Activated B cell treated with CpG ODN at 0.5 μM for 24 hours (primary cell): ENCODE measurements around the gene BDP1. TPM values are rescaled to one million over a fixed set of nuclear protein-coding genes. Genes with fewer than 3 reads are reported as not detected.

Source experiments
- ATAC-seq: fragments of 200-7000 bp; cut with Tn5 transposase; one replicate; pipeline ENCODE4 v1.10.0; 2021; ENCODE audit warnings: low read depth, mild to moderate bottlenecking, moderate library complexity
- CTCF ChIA-PET: fragments of 350-600 bp; sonication (Branson Sonifier 250); formaldehyde crosslinking; loops from one replicate; lab custom pipeline; 2021; ENCODE audit warnings: antibody characterized with exemption; lab: Charles Lee
- POLR2A ChIA-PET: fragments of 350-600 bp; sonication (Branson Sonifier 250); formaldehyde crosslinking; loops from one replicate; lab custom pipeline; 2021; ENCODE audit warnings: antibody characterized with exemption; lab: Charles Lee
- DNase-seq: peaks from one replicate; pipeline ENCODE4 v3.0.0; 2022
- H3K27ac Mint-ChIP-seq: one replicate; pipeline ENCODE4 v1.8.0; 2020; ENCODE audit warnings: mixed read lengths
- H3K27me3 Mint-ChIP-seq: one replicate; pipeline ENCODE4 v1.8.0; 2021; ENCODE audit warnings: mixed read lengths
- H3K36me3 Mint-ChIP-seq: one replicate; pipeline ENCODE4 v1.8.0; 2021; ENCODE audit warnings: low read depth, mixed read lengths
- H3K4me1 Mint-ChIP-seq: one replicate; pipeline ENCODE4 v1.8.0; 2021; ENCODE audit warnings: mixed read lengths
- H3K4me3 Mint-ChIP-seq: one replicate; pipeline ENCODE4 v1.8.0; 2020; ENCODE audit warnings: mild to moderate bottlenecking, mixed read lengths
- H3K9me3 Mint-ChIP-seq: one replicate; pipeline ENCODE4 v1.8.0; 2020; ENCODE audit warnings: mixed read lengths
- CTCF ChIP-seq: fragments of 200-600 bp; IDR thresholded peaks from one replicate; pipeline ENCODE4 v1.8.0; 2022; ENCODE audit warnings: antibody characterized with exemption, mild to moderate bottlenecking
- intact Hi-C: fragments of 100-400 bp; cut with micrococcal nuclease; formaldehyde crosslinking; loops from one replicate; pipeline ENCODE4 v1.15.1; 2024
- total RNA-seq: library from RNA; stranded (reverse); gene quantifications from 2 replicates; pipeline ENCODE4 v1.2.3, GENCODE V29; 2022

The BDP1 gene
- total RNA-seq, 1 donor from 2014 or later = 50.4 TPM

- Mint-ChIP-seq H3K4me3 (peak overlapping the region; percentile 97), H3K27me3 (no peaks in the 10 kb centered on the region), H3K4me1 (peaks cover 43% of the 10 kb centered on the region), H3K36me3 (peaks cover 14% of the 10 kb centered on the region), H3K27ac (peak overlapping the region; percentile 99), H3K9me3 (no peaks in the 10 kb centered on the region)
- DNase-seq = no peak
- peak; percentile 2 for ATAC-seq
- POLR2A ChIA-PET = interaction anchor here (1.0 to 2.7 kb wide), 8 partner anchors 10 to 132 kb away, joined by 3 to 17 read pairs (median 4); partner anchors contain the start of gene BDP1
- intact Hi-C loops = loop anchor here (1.0 to 10.0 kb wide), 5 partner anchors 13 to 1977 kb away; partner anchors contain the start of genes ANKRA2, TNPO1 and UTP15
- no peak for TF ChIP-seq CTCF
- CTCF ChIA-PET = interaction anchor here (1.1 kb wide), 1 partner anchor 10 kb away, joined by 3 read pairs; no protein-coding TSS in a partner anchor
Measured at GRCh38 chr5:71587766-71588532, 132.5 kb downstream of the BDP1 start.

- no peak for DNase-seq
- TF ChIP-seq CTCF = no peak
- ATAC-seq = no peak
- peaks cover 14% of the 10 kb centered on the region for H3K36me3 Mint-ChIP-seq
- H3K27me3 Mint-ChIP-seq = no peaks in the 10 kb centered on the region
- ChIA-PET CTCF (interaction anchor here (1.1 kb wide), 1 partner anchor 10 kb away, joined by 3 read pairs; no protein-coding TSS in a partner anchor), POLR2A (interaction anchor here (2.0 to 2.7 kb wide), 2 partner anchors 13 to 33 kb away, joined by 5 to 17 read pairs; no protein-coding TSS in a partner anchor)
- H3K9me3 Mint-ChIP-seq = no peaks in the 10 kb centered on the region
- peak overlapping the region; percentile 10 for H3K27ac Mint-ChIP-seq
- intact Hi-C loops = loop anchor here (10.0 kb wide), 2 partner anchors 1226 to 1976 kb away; partner anchors contain the start of genes ANKRA2, TNPO1 and UTP15
- H3K4me3 Mint-ChIP-seq = peak overlapping the region; percentile 97
- H3K4me1 Mint-ChIP-seq = peaks cover 43% of the 10 kb centered on the region
Measured at GRCh38 chr5:71588533-71588885, 133.1 kb downstream of the BDP1 start.

GRCh38 chr5:71589903-71590302, 134.5 kb downstream of the BDP1 start:
- ChIA-PET POLR2A (no interaction called here), CTCF (interaction anchor here (1.2 kb wide), 1 partner anchor 12 kb away, joined by 3 read pairs; no protein-coding TSS in a partner anchor)
- no peaks in the 10 kb centered on the region for H3K27me3 Mint-ChIP-seq
- H3K27ac Mint-ChIP-seq = no peak overlapping the region
- ATAC-seq = no peak
- DNase-seq = no peak
- H3K9me3 Mint-ChIP-seq = no peaks in the 10 kb centered on the region
- intact Hi-C loops = loop anchor here (10.0 kb wide), 2 partner anchors 1225 to 1975 kb away; partner anchors contain the start of genes ANKRA2, TNPO1 and UTP15
- TF ChIP-seq CTCF = no peak
- H3K4me1 Mint-ChIP-seq = peaks cover 43% of the 10 kb centered on the region
- H3K36me3 Mint-ChIP-seq = peaks cover 25% of the 10 kb centered on the region
- H3K4me3 Mint-ChIP-seq = no peak overlapping the region

- Mint-ChIP-seq H3K9me3 (no peaks in the 10 kb centered on the region), H3K36me3 (peaks cover 34% of the 10 kb centered on the region), H3K4me3 (no peak overlapping the region), H3K27me3 (no peaks in the 10 kb centered on the region), H3K4me1 (peaks cover 43% of the 10 kb centered on the region), H3K27ac (no peak overlapping the region)
- DNase-seq (no peak), ATAC-seq (no peak)
- ChIA-PET POLR2A (no interaction called here), CTCF (no interaction called here)
- intact Hi-C loops = no loop called here
- TF ChIP-seq CTCF = no peak
Measured at GRCh38 chr5:71591100-71591499, 135.6 kb downstream of the BDP1 start.

- no peaks in the 10 kb centered on the region for H3K9me3 Mint-ChIP-seq
- ChIA-PET CTCF (no interaction called here), POLR2A (no interaction called here)
- H3K4me3 Mint-ChIP-seq = no peak overlapping the region
- H3K27me3 Mint-ChIP-seq = no peaks in the 10 kb centered on the region
- intact Hi-C loops = no loop called here
- no peak overlapping the region for H3K27ac Mint-ChIP-seq
- H3K4me1 Mint-ChIP-seq = peaks cover 2% of the 10 kb centered on the region
- no peak for TF ChIP-seq CTCF
- ATAC-seq = no peak
- H3K36me3 Mint-ChIP-seq = peaks cover 63% of the 10 kb centered on the region
- DNase-seq = no peak
Measured at GRCh38 chr5:71596169-71596568, 140.7 kb downstream of the BDP1 start.
